Type B pancreatic cell (in vitro differentiated cells): ENCODE data around the gene WDFY4. TPM values are rescaled to one million over a fixed set of nuclear protein-coding genes. Genes with fewer than 3 reads are reported as not detected.

Source experiments
- DNase-seq: peaks from one replicate; pipeline ENCODE4 v3.0.0; 2021; ENCODE audit warnings: mixed read lengths; ENCODE audit not compliant: unreplicated experiment; ENCODE audit errors: extremely low spot score
- H3K27ac Mint-ChIP-seq: 2 replicates; pipeline ENCODE4 v1.8.0; 2021; ENCODE audit warnings: mild to moderate bottlenecking, mixed read lengths
- H3K27me3 Mint-ChIP-seq: 2 replicates; pipeline ENCODE4 v1.8.0; 2021; ENCODE audit warnings: mixed read lengths
- H3K36me3 Mint-ChIP-seq: 2 replicates; pipeline ENCODE4 v1.8.0; 2021; ENCODE audit warnings: mixed read lengths
- H3K4me1 Mint-ChIP-seq: one replicate; pipeline ENCODE4 v1.8.0; 2021; ENCODE audit warnings: mixed read lengths; ENCODE audit not compliant: unreplicated experiment
- H3K4me3 Mint-ChIP-seq: 2 replicates; pipeline ENCODE4 v1.8.0; 2021; ENCODE audit warnings: mild to moderate bottlenecking, mixed read lengths
- H3K9me3 Mint-ChIP-seq: 2 replicates; pipeline ENCODE4 v1.8.0; 2021; ENCODE audit warnings: mixed read lengths
- total RNA-seq: library from RNA; stranded (reverse); gene quantifications from 2 replicates; pipeline ENCODE4 v1.2.1, GENCODE V29; 2021; ENCODE audit warnings: low replicate concordance
- TF ChIP-seq, protein P1 (sequence below): fragments of 200-600 bp; sonication (generic); conservative IDR thresholded peaks from 2 replicates; pipeline ENCODE4 v1.5.0; 2021; ENCODE audit warnings: antibody characterized with exemption, mild to moderate bottlenecking

WDFY4 gene
- total RNA-seq, 1 donor from 2014 or later: 0.05 TPM

DNA sequence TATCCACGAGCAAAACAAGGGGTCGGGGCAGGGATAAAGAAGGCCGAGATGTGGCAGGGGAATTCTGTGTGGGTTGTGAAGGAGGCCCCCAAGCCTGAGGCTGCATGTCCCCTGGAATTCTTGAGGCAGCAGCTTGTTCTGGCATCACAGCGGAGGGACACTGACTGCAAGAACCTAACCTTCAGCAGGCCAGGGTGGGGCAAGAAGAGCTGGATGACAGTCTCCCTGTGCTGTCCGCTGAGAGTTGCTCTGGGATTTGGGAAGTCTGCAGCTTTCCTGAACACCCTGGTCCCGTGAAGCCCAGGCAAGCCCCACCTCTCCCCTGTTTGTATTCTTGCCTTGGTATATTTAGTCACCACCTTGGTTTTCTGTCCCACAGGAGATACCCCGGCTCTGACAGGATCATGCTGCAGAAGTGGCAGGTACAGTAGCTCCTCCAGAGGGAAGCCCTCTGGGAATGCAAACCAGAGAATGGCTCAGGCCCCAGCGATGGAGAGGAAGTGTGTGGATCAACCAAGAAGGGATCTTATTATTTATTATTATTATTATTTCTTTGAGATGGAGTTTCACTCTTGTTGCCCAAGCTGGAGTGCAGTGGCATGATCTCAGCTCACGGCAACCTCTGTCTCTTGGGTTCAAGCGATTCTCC is 256.9 kb downstream of the WDFY4 start:
- Mint-ChIP-seq H3K27me3 (peaks cover 7% of the 10 kb centered on the region), H3K4me1 (peaks cover 5% of the 10 kb centered on the region), H3K4me3 (no peak overlapping the region), H3K27ac (no peak overlapping the region), H3K9me3 (no peaks in the 10 kb centered on the region), H3K36me3 (no peaks in the 10 kb centered on the region)
- DNase-seq: peak; percentile 43
- TF ChIP-seq, protein P1, sequence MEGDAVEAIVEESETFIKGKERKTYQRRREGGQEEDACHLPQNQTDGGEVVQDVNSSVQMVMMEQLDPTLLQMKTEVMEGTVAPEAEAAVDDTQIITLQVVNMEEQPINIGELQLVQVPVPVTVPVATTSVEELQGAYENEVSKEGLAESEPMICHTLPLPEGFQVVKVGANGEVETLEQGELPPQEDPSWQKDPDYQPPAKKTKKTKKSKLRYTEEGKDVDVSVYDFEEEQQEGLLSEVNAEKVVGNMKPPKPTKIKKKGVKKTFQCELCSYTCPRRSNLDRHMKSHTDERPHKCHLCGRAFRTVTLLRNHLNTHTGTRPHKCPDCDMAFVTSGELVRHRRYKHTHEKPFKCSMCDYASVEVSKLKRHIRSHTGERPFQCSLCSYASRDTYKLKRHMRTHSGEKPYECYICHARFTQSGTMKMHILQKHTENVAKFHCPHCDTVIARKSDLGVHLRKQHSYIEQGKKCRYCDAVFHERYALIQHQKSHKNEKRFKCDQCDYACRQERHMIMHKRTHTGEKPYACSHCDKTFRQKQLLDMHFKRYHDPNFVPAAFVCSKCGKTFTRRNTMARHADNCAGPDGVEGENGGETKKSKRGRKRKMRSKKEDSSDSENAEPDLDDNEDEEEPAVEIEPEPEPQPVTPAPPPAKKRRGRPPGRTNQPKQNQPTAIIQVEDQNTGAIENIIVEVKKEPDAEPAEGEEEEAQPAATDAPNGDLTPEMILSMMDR: no peak

DNA sequence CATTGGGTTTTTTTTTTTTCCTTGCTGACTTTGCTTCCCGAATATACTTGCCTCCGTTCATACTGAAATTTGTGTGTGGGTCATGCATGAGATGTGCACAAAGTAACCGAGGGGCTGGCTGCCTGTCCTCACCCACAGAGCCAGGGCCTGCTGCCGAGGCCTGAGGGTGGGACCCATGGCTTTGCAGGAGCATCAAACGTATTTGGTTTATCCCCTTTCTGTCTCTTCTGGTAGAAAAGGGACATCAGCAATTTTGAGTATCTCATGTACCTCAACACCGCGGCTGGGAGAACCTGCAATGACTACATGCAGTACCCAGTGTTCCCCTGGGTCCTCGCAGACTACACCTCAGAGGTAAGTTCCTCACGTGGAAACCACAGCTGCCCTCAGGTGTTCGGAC is 258.4 kb downstream of the WDFY4 start:
- Mint-ChIP-seq H3K27ac (no peak overlapping the region), H3K9me3 (no peaks in the 10 kb centered on the region), H3K36me3 (no peaks in the 10 kb centered on the region), H3K4me1 (peaks cover 9% of the 10 kb centered on the region), H3K27me3 (peaks cover 7% of the 10 kb centered on the region), H3K4me3 (no peak overlapping the region)
- peak; percentile 34 for DNase-seq
- TF ChIP-seq, protein P1: no peak

DNA sequence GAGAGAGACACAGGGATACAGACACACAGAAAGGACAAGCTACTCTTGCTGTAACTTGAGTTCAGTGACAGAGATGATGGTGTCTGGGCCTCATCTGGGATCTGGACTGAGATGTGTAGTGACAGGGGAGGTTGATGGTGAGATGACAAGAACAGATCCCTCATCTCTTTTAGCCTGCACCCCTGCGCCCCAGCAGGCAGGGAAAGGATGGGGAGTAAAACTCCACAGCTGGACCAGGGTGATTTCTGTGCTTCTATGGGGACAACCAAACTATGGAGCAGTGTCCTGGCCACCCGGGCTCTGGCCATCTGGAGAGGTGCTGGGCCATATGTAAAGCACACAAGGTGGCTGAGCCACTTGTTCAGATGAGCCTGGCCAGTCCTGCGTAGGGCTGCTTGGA is 259.5 kb downstream of the WDFY4 start:
- no peaks in the 10 kb centered on the region for H3K9me3 Mint-ChIP-seq
- TF ChIP-seq, protein P1: no peak
- peaks cover 9% of the 10 kb centered on the region for H3K4me1 Mint-ChIP-seq
- no peak overlapping the region for H3K4me3 Mint-ChIP-seq
- no peak overlapping the region for H3K27ac Mint-ChIP-seq
- no peak for DNase-seq
- H3K36me3 Mint-ChIP-seq: no peaks in the 10 kb centered on the region
- H3K27me3 Mint-ChIP-seq: peaks cover 7% of the 10 kb centered on the region

DNA sequence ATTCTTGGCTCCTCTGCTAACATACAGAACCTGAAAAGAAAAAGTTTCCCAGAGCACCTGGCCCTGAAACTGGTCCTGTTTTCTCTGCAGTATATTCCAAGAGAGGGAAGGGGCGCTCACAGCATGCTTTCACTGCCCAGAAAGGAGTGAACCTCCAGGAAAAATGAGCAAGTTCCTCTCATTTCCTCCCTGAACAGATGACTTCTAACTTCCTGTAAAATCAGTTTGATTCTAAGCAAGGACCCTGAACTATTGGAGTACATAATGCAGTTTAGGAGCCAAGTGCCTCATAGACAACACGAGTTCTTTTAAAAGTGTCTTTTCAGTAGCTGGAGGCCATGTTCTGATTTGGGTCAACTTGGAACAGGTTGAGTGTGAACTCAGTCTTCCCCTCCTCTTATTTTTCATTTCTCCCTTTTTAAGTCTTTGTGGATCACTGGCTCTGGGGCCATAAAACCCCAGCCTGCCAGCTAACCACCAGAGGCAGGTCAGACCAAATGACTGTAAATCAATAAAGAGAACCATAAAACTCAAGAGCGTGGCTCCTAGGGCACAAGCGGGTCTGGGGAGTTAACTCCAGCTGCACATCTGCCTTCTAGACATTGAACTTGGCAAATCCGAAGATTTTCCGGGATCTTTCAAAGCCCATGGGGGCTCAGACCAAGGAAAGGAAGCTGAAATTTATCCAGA is 260.9 kb downstream of the WDFY4 start:
- H3K4me3 Mint-ChIP-seq: no peak overlapping the region
- peaks cover 9% of the 10 kb centered on the region for H3K4me1 Mint-ChIP-seq
- H3K9me3 Mint-ChIP-seq: no peaks in the 10 kb centered on the region
- no peak for DNase-seq
- TF ChIP-seq, protein P1: no peak
- H3K36me3 Mint-ChIP-seq: no peaks in the 10 kb centered on the region
- peaks cover 3% of the 10 kb centered on the region for H3K27me3 Mint-ChIP-seq
- peak overlapping the region; percentile 36 for H3K27ac Mint-ChIP-seq

DNA sequence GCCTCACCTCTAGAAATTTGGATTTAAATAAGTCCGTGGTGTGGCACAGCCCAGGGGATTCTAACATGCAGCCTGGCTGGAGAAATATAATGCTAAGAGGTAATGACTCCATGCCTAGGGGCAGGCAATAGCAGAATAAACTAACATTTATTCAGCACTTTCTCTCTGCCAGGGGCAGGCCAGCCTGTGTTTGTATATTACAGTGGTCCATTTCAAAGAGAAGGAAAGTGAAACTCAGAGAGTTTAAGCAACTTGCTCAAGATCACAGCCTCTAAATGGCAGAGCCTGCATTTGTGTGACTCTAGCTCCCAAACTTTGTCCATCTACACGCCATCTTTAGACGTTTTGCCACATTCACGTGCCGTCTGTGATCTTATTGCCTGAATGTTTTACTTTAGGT is 261.7 kb downstream of the WDFY4 start:
- H3K9me3 Mint-ChIP-seq: no peaks in the 10 kb centered on the region
- H3K4me3 Mint-ChIP-seq: no peak overlapping the region
- H3K36me3 Mint-ChIP-seq: no peaks in the 10 kb centered on the region
- TF ChIP-seq, protein P1: no peak
- no peak overlapping the region for H3K27ac Mint-ChIP-seq
- H3K4me1 Mint-ChIP-seq: peaks cover 5% of the 10 kb centered on the region
- peaks cover 6% of the 10 kb centered on the region for H3K27me3 Mint-ChIP-seq
- DNase-seq: no peak
